Inflammatory macrophage (primary cell): ENCODE results near the gene SLC39A5.
"Not testable (repeated sequence)": the region's sequence is repeated elsewhere in the genome, so short reads cannot be mapped to it uniquely, and the experiment has no call there.

Source experiments
- DNase-seq, 2 donors: peaks; one replicate each; pipeline ENCODE4 v3.0.0-alpha.2; 2020 to 2022
- total RNA-seq, 18 experiments: gene quantifications; one replicate each; lab custom pipeline; 2026; ENCODE audit warnings: mixed read lengths in 6 of 18, inconsistent platforms in 2 of 18; lab: John Stamatoyannopoulos, UW

Gene SLC39A5, protein sequence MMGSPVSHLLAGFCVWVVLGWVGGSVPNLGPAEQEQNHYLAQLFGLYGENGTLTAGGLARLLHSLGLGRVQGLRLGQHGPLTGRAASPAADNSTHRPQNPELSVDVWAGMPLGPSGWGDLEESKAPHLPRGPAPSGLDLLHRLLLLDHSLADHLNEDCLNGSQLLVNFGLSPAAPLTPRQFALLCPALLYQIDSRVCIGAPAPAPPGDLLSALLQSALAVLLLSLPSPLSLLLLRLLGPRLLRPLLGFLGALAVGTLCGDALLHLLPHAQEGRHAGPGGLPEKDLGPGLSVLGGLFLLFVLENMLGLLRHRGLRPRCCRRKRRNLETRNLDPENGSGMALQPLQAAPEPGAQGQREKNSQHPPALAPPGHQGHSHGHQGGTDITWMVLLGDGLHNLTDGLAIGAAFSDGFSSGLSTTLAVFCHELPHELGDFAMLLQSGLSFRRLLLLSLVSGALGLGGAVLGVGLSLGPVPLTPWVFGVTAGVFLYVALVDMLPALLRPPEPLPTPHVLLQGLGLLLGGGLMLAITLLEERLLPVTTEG
- 0 to 0.20 (median 0.02) reads per million in 18 experiments for total RNA-seq

- no peak for DNase-seq
These were observed at the start of gene SLC39A5 for GRCh38 chr12:56229916-56230431. SLC39A5 (plus strand) TSS chr12:56230051; CDS start chr12:56231275, 1,224 bp downstream.

DNA sequence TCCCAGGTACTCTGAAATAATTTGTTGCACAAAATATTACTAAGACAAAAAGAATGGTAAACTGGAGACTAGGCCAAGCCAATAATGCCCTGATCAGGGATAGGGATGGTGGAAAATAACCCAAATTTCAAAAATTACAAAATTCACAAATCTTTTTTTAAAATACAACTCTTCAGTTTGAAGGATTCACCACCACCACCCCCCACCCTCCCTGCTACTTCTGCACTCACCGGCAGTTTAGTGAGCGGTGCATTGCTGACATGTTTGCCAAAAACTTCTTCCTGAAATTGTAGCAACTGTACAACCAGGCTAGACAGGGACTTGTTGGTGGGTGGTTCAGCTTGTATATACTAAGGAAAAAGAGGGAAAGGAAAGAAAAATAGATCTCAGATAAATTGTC lies 42.9 kb upstream of the SLC39A5 start:
- DNase-seq: no peak

- DNase-seq: peak in 1 of 2 donors; percentile 11
These were observed 41.6 kb upstream of the SLC39A5 start for GRCh38 chr12:56188131-56188777.

DNA sequence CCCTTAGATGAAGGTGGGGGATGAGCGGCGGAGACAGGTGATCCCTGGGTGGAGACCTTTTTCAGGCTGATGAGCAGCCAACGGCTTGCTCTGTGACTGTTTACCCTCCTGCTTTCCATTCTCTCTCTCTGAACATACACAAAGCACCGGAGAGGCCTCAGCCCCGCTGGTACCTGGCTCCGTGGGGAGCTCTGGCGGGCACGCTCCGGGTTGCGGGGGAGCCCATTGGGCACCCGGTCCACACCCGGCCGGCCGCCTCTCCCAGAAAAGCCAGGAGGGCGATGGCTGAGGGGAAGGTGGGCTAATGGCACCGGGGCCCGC lies 41.1 kb upstream of the SLC39A5 start:
- no peak for DNase-seq

DNA sequence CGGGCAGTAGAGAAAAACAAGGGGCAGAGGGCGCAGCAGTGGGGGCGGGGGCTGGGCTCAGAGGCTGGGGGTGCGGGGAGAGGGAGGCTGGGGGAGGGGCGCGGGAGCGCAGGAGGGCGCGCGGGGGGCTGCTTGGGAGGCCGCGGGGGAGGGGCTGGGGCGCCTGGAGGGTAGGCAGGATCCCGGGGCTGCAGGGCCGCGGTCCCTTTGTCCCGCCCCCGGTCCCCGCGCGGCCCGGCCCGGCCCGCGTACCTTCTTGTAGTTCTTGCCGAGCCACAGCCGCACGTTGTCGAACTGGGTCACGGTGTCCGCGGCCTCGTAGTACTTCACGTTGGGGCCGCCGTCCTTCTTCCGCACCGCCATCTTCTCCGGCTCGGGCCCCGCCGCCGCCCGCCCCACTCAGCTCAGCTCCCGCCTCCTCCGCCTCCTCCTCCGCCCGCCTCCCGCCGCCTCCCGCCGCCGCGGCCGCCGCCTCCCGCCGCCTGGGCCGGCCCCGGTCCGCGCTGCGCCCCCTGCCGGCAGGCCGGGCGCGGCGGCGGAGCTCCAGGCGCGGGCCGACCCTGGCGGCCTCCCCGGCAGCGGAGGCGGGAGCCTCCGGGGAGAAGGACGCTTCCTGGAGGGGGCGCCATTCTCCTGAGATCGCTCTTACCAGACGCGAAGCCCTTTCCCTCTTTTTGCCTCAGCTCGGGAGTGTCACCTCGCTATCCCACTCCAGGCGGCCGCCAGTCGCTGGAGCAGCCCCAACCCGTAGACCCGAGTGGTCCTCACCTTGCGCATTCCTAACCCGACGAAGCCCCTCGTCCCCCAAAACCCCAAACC lies 40.5 kb upstream of the SLC39A5 start, which contains the start of gene SMARCC2:
Gene SMARCC2 (minus strand): TSS at position 385 of the 819 bp plus-strand sequence. CDS start 22 bp downstream, at position 363.
- DNase-seq: peak; percentile 87 to 94

DNA sequence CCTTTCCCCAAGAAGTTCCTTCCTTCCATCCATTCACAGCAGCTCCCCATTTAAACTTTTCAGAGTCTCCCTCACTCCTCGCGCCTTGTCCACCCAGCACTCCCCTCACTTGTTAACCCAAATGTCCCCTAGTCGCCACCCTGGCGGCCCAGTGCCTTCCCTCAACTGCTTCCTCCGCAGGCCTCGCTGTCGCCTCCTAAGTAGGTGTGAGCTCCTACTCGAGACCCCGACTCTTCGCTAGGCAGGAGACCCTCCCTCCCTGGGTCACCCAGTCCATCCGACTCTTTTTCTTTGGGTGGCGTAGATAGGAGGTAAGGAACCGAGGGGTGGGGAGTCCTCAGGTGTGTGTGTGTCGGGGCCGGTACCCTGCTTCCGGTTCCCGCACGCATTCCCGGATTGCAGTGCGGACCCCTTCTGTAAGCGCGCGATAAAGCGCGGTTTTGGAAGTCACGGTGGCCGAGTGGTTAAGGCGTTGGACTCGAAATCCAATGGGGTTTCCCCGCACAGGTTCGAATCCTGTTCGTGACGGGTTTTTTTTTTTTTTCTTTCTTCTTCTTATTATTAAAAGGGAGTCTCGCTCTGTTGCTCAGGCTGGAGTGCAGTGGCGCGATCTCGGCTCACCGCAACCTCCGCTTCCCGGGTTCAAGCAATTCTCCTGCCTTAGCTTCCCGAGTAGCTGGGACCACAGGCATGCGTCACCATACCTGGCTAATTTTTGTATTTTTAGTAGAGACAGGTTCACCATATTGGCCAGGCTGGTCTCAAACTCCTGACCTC lies 39.7 kb upstream of the SLC39A5 start:
- peak; percentile 84 to 85 for DNase-seq

- no peak for DNase-seq
These were observed 39.1 kb upstream of the SLC39A5 start for GRCh38 chr12:56190695-56191155.

- no peak for DNase-seq
These were observed 37.3 kb upstream of the SLC39A5 start for GRCh38 chr12:56192582-56192981.

DNA sequence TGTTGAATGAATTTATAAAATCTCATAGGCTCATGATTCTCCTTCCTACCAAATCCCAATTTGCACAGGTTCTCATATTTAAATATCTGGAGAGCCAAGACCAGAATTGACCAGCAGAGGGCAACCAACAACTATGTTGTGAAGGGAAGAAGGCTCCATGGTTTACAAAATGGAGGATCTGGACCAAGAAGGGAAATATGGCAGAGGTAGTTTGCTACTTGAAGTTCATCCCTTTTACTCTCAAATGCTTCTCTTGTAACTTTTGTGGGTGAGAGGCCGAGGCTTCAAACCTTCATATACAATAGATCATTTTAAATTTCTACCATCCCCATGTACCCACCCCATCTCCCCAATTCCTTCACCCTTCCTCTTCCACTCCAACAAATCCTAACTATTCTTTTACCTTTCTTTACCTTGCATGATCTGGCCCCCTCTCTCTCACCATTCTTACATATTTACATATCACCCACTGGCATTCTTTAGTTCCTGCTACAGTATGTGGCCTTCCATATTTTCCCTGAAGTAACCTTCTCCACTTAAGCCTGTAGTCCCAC lies 36.7 kb upstream of the SLC39A5 start:
- DNase-seq: peak; percentile 92 to 95

GRCh38 chr12:56196818-56197550 lies 32.9 kb upstream of the SLC39A5 start:
- DNase-seq: not testable (repeated sequence)

DNA sequence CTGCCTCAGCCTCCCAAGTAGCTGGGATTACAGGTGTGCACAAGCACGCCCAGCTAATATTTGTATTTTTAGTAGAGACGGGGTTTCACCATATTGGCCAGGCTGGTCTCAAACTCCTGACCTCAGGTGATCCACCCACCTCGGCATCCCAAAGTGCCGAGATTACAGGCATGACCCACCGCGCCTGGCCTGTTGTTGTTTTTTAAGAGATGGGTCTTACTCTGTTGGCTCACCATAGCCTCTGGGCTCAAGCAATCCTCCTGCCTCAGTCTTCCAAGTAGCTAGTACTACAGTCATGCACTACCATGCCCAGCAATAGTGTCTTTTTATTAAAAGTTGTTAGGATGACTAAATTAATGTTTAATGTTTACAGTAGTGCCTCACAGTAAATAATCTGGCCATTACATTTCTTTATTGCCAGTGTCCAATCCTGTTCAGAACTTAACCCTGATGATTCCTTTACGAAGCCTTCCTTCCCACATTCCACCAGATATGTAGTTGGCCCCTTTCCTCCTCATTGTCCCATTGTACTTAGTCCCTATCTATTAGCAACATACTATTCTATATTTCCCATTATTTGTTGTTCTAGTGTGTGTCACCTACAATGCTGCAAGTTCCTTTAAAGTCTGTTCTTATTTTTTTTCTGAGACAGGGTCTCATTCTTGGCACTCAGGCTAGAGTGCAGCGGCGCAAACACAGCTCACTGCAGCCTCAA lies 31.8 kb upstream of the SLC39A5 start:
- no peak for DNase-seq

GRCh38 chr12:56198836-56199235 lies 31.0 kb upstream of the SLC39A5 start:
- no peak for DNase-seq

- DNase-seq: no peak
These were observed 27.5 kb upstream of the SLC39A5 start for GRCh38 chr12:56202366-56202765.

DNA sequence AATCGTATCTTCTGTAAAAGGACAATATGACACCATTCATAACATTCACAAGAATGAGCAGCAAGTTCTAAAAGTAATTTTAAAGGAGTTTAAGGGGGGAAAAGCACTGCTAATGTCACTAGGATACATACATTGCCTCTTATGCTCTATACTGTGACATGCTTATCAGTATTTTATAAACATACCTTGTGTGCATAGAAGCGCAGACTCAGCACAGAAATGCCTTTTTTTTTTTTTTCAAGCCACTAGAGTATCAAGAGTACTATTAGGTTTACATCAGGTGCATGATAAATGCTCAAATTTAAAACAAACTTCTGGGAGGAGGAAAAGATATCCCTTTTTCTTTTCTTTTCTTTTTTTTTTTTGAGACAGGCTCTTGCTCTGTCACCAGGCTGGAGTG lies 27.0 kb upstream of the SLC39A5 start:
- DNase-seq: no peak

DNA sequence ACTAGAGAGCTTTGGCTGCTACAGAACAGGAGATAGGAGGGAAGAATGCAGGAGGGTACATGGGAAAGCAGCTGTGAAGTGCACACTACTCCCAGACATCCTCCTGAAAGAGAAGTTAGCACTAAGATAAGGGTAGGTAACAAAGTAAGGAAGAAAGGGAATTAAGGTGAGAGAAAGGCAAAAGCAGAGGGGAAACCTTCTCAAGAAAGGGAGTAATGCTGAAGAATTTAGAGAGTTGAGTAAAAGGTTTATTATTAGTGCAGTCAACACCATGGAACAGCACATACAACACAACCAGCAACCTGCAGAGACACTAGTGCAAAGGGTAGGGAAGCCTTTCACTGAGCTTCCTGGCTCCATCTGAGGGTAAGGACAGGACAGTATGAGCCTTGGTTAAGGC lies 25.6 kb upstream of the SLC39A5 start:
- DNase-seq: no peak

DNA sequence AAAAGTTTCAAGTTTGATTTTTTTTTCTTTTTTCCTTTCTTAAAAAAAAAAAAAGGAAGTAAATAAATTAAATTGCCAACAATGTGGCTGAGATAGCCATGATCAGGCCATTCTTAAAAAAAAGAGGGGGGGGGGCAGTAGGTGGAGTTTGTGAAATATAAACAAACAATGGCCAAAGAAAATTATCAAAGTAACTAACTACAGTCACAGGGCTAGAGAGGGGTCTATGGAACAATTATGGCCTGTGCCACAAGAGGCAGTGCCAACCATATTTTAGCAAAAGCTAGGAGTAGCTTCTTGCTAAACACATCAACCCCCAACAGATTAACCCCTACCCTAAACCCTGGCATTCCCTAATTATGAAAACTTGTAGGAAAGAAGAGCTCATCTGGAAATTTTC lies 24.4 kb upstream of the SLC39A5 start:
- peak in 1 of 2 donors; percentile 12 for DNase-seq

DNA sequence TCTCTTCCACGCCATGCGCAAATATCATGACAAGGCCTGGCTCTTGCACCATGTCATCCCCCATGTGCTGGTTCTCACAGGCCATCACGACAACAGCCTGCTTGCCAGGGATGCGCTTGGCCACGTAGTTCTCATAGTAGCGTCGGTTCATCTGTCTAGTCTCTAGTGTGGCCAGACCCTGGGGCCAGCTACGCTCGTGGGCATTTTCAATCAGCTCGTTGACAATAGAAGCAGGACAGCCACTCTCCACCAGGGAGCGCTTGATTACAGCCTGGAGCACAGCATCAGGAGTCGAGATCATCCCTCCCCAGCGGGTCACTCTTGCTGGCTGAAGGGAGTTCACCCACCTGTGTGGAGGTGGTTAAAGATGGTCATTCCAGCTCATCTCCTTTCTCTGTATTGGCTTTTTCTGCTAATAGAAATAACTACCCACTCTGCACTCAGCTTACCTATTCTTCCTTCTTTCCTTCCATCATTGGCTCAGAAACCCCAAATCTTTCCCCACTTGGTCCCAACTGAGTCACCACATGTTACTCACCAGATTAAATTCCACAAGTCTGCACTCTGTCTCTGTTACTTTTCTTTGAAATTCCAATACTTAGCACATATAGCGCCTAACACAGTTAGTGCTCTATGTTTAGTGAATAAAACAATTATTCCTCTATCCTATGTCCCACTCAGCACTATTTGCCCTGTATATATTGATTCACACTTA lies 23.2 kb upstream of the SLC39A5 start:
- DNase-seq: peak; percentile 48 to 55

DNA sequence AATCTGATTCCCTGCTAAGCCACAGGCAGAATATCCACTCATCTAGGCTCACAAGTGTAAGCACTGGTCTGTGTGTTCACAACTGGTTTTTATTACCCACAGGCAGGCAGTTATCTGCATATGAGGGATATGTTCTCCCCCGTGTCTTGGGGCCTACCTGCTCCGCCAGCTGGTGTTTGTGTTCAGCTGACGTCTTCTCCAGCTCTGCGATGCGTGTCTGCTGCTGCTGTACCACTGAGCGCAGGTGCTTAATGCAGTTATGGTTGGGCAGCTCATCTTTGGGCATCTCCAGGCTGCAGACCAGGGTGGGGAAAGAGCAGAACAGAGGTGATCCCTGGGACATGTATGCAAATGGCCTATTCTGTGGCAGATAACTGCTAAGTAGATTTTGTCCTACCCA lies 21.8 kb upstream of the SLC39A5 start:
- no peak for DNase-seq

- no peak for DNase-seq
These were observed 17.5 kb upstream of the SLC39A5 start for GRCh38 chr12:56212361-56212760.
